NCI-H69 (cell line): Measurements from ENCODE around the gene HTR5A.

Experiments
- DNase-seq: peaks from one replicate; lab custom pipeline; 2025; lab: John Stamatoyannopoulos, UW

HTR5A gene

DNA sequence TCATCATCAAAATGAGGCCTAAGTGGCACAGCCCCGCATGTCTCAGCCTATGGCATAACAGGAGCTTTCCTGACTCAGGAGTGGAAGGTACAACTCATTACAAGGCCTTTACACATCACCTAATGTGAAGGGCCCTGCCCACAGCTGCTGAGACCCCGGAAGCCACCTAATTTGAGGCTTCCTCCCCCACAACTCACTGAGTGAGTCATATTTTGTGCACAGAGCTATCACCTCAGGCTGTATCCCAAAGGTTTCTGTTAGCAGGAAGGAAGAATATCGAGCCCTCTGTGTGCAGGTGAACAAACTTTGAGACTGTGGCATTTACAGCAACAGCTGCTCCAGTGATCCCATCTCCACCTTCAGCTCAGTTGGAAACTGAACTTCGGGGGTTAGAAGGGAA, 20.6 kb downstream of the HTR5A start:
- DNase-seq, result peak; percentile 83

DNA sequence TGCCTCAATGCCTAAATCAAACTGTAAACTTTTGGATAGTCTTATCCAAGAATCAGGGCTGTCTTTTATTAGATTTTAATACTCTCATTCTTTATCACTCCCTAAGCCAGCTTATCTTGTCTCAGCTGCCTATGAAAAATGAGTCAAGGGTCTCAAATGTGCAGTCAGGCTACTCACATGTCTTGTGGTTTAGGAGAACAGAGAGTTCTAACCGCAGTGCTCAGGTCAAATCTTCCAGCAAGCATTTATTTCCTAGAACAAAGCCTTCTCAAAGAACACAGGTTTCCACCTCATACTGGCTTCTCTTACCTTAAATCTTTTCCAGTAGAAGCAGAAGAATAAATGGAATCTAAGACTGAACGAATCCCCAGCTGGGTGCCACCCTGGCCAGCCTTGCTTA, 23.5 kb downstream of the HTR5A start:
- DNase-seq, result no peak

DNA sequence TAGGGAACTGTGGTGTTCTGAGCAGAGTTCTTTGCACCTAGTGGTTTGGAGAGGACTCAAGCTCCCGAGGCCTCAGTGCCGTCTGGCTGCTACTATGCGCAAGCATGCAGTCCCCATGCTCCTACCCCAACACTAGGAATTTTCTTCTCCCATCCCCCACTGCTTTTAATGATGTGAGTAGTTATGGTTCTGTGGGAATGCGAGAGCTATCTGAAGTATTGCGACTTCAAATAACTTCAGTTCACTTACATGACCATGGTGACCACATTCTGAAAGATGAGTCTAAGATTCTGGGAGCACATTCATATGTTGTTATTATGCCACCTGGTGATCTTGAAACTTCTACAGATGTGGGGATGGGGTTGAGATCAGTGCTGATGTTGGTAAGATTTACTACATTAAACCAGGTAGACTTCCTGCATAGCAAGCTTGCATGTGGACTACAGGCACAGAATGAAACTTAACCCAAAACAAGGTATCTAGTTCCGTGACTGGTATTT, 24.6 kb downstream of the HTR5A start:
- DNase-seq, result no peak

DNA sequence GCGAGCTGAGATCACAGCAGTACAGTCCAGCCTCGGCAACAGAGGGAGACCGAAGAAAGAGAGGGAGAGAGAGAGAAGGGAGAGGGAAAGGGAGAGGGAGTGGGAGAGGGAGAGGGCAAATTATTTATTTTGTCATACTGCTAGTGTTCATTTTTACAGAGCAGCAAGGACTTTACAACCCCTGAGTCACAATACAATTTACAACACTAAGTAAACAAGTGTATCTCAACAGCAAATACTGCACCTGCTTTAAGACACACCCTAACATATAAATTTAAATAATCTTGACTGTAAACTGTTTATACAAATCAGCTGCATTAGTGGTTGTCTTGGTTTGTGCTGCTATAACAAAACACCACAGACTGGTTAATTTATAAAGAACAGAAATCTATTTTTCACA, 27.2 kb downstream of the HTR5A start:
- peak; percentile 23 for DNase-seq

DNA sequence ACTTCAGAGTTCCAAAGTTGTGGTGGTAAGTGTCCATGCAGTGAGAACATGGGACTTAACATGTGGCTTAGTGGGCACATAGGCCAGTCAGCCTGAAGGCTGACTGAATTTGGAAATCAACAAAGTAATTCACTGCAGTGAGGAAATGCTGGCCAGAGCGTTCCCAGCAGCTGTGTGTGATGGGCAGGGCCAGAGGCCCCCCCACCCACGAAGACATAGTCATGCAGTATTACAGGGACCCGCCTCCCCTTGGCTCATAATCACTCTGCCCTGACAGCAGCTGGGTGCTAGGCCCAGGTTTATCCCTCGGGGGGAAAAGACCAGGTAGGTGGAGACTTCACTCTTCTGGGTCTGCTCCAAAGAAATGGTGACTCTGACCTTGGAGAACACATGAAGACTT, 33.7 kb downstream of the HTR5A start:
- no peak for DNase-seq

DNA sequence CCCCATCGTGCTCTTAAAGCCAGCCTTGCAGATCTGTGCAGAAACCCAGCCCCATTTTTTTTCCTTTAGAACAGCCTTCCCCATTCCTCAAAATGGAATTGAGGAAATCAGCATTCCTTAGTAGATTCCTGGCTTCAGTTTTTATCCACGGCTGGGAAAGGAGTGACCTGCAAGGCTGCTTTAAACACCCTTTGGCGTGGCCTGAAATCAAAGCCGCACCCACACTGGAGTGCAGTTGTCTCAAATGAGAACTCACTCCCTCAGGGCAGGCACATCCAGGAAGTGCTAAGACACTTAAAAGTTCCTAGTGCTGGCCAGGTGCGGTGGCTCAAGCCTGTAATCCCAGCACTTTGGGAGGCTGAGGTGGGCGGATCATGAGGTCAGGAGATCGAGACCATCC, 34.8 kb downstream of the HTR5A start:
- DNase-seq, result peak; percentile 31

DNA sequence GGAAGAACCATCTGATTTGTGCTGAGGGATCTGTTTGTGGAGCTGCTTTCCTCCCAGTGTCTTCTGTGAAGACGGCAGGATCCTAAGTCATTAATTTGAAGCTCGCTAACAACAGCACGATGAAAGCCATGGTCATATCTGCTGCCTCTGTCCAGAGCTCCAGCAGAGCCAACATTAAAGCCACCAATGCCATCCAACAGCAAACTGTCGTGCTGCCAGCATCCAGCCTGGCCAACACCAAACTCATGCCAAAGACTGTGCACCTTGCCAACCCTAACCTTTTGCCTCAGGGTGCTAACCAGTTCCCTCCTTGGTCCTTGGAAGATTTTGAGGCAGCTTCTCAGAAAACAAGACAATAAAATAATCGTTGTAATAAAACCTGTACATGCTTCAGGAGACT, 36.2 kb downstream of the HTR5A start:
- DNase-seq, result no peak

DNA sequence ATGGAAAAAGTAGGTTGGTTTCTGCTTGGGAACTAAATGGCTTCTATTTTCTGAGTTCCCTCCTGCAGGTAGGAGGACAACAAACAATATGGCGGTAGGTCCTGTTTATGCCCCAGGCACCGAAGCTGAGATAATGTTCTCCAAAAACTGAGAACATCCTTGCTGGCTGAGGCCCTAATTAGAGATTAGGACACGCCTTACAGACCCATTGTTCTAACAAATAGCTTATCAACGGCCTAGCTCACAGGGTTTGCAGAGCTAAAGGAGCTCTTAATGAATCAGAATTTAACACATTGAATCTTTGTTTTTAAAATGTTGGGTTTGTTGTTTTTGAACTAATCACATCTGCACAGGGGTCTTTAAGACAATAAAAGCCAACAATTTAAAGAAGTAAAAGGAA, 37.0 kb downstream of the HTR5A start:
- peak; percentile 26 for DNase-seq

DNA sequence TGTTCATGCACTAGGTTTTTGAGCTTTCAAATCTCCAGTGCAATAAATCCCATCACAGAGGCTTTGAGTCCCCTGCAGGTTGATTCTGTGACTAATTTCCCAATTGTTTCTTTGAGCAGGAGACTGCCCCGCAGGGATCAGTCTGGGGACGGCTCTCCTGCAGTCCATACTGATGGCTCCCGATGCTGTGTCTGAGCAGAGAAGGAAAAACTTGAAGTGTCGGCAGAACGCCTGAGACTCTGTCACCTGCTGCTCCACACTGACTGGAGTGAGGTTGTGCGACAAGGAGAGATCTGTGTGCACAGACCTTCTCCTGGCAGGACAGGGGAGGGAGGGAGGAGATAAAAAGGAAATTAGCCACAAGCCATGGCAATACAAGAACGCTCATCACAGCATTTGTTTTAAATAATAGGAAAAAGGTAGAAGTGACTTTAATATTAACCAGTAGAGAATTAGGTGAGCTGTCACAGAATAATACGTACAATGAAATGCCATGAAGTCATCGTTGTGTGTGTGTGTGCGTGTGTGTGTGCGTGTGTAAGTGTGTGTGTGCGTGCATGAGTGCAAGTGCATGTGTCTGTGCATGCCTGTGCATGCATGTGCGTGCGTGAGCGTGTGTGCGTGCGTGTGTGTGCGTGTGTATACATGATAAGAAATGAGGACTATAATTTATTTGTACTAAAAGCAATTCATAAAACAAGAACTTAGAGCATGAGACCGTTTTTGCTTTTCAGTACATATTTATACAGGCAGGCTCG, 38.2 kb downstream of the HTR5A start:
- DNase-seq, result peak; percentile 38

DNA sequence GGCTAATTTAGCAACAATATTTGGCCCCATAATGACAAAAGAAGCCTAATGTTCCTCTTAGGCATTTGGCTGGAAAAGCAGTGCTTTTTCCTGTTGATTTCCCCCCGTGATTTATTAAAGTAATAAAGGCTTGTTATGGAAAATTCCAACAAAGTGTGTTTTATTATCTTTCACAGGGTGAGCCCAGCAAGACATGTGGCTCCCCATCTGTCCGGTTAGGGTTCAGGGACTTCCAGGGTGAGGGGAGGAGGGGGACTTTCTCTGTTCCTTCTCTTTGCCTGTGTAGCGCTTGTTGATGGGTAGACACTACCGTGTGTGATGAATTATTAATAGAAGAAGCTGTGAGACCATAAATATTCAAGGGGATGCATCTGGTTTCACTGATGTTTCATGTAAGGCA, 39.0 kb downstream of the HTR5A start:
- DNase-seq, result peak; percentile 50

DNA sequence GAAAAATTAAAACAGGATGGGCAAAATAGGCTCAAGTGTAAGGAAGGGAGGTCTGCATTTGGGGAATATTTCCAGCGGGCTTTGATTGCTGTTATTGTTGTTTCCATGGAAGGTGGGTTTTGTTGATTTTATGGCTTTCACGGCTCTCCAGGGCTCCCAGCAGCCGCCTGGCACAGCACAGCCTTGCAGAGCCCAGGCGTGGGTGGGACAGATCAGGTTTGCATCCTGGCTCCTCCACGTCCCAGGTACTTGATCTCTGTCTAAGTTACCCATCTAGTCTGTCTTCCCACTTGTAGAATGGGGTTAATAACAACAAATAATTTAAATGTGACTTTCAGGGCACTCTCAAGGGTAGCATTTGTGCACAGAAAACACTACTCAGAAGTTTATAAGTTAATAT, 45.2 kb downstream of the HTR5A start:
- DNase-seq, result no peak

DNA sequence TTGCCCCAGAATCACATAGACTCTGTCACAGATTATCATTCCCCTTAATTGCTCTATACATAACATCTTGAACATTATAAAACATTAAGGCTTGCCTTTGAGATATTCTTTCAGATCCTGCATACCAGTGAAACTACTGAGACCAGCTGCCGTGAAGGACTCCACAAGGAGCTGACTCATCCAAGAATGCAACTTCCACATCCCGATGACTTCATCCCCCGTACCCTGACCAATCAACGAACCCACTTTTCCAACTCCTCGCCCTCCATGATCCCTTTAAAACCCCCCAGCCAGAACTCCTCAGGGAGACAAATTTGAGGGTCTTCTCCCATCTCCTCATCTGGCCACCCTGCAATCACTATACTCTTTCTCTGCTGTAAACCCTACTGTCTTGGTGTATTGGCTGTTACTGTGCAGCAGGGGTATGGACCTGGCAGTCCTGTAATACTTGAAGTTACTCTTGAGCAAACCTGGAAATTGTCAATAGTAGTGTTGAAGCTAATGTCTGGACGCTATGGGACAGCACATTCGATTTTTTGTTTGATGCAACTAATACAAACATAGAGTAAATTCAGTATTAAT, 49.8 kb downstream of the HTR5A start:
- DNase-seq, result no peak

DNA sequence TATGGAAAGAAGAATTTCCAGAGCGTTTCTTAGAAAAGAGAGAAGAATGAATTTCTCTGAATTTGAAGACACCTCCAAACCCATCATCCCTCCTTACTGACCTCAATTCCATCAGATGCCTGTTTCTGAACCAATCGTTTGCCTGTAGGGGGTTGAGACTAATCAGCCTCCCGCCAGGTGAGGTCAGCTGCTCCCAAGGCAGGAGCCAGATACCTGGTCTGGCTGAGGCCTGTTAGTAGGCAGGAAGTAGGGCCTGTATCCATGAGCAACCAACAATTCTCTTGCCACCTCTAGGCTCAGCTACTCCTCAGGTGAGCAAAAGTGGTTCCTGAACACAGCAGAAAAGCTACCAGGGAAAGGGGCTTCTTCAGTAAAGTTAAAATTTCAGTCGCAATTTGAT, 50.3 kb downstream of the HTR5A start:
- DNase-seq, result no peak

DNA sequence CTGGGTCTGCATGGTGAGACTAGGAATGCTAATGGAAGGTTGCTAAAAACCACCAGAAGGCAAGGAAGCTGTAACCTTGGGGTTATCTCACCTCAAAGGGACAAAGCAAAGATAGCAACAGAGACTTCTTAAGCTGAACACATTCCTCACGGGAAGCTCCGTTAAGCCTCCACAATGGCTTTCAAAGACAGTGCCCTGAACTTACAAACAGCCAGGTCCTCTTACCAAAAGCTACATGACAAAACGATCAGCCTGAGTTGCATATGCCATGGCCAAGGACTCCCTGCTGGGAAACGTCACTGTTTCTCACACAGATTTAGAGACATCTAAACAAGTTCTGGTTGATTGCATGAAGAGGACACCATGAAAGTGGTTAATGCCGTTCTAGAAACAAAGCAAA, 52.7 kb downstream of the HTR5A start:
- no peak for DNase-seq

DNA sequence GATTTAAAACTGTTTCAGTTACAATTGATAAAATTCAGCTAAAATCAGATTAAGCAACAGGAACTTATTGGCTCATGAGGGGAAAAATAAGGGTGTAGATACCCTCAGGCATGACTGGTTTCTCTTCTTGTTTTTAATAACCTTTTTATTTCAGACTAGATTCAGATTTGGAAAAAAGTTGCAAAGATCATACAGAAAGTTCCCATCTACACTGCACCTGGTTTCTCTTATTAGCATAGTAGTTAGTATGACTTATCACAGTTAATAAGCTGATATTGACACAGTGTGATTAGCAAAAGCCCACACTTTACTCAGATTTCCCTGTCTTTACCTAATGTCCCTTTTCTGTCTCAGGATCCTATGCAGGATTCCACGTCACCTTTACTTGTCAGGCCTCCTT, 53.3 kb downstream of the HTR5A start:
- no peak for DNase-seq

DNA sequence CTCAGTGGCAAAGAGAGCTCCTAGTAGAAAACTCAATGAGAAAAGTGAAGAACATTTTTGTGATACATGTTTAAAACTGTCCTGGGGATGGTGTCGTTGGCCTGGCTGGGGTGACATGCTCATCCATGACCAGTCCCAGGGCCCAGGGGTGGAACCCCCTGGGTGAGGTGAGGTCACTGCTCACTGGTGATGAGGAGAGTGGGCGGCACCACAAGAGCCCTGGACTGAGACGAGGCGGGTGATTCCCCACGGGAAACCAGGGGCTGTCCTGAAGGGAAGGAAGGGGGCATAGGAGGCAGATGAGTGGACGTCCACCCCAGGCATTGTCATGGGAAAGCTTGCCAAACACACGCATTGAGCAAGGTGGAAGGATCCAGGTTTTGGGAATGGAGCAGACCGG, 54.6 kb downstream of the HTR5A start:
- no peak for DNase-seq

DNA sequence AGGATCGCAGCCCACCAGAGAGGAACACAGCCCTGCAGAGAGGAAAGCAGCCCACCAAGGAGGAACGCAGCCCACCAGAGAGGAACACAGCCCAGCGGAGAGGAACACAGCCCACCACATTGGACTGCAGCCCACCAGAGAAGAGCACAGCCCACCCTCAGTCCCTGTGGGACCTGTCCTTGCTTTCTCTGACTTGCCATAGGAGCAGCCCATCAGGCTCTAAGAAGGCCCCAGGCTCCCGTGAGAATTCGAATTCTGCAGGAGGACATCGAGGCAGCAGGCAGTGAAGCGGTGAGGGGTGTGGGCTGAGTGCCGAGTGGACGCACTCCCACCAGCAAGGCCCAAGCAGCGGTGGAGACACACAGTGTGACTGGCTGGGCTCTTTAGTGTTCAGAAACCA, 59.1 kb downstream of the HTR5A start:
- no peak for DNase-seq

DNA sequence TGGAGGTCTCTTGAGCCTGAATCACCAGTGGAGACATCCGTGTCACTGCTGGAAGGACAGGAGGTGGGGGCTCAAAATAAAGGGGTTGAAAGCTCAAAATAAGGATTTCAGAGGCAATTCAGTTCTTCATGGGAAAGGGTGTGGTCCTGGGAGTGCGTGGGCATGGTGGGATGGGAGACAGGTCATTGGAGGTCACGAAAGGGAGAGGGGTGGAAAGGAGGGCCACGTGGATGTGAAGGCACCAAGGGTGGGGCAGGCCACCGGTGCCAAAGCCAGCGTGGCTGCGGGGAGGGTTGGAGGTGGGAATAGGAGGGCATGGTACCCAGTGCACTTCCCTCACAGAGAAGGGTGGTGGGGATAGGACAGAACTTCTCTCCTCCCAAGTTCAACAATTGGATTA, 59.7 kb downstream of the HTR5A start:
- no peak for DNase-seq

DNA sequence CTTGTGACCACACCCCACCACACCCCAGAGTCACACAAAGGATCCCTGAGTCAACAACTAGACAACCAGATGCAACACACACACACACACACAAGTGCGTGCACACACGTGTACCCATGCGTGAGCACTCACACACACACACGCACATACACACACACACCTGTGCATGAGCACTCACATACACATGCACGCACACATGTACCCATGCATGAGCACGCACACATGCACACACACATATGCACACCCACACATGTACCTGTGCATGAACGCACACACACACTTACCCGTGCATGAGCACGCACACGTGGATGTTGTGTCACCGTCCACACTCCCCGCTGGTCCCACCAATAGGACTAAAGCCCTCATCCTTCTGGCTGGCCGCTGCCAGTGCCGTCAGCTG, 60.4 kb downstream of the HTR5A start:
- DNase-seq, result no peak

DNA sequence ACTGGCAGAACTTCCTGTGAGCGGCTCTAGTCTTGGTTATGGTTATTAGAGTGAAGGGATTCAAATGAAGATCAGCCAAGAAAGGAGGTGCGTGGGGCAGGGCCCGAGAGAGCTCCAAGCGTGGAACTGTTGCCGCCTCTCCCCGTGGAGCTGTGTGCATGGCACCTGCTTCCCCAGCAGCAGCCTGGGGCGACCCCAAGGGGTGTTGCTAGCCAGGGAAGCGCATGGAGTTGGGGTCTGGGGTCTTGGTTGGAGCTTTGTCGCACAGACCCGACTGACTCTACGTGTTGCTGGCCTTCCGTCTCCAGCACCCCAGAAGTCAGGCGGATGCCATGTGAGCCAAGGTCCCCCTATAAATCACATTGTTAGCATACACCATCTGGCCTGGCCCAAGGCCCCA, 61.0 kb downstream of the HTR5A start:
- no peak for DNase-seq

DNA sequence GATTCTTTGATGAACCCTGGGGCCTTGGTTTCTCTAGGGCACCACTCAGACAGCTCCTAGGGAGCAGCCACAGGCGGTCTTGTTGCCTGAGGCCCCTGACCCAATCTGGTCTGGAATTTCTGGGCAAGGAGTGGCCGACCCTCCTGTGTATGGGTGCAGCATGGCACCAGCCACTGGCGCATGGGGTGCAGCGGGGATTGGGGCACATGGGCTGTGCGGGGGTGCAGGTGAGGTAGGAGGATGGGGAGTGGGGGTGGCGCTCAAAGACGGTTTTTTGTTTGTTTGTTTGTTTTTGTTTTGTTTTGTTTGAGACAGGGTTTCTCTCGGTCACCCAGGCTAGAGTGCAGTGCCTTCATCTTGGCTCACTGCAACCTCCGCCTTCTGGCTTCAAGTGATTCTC, 62.3 kb downstream of the HTR5A start:
- no peak for DNase-seq

DNA sequence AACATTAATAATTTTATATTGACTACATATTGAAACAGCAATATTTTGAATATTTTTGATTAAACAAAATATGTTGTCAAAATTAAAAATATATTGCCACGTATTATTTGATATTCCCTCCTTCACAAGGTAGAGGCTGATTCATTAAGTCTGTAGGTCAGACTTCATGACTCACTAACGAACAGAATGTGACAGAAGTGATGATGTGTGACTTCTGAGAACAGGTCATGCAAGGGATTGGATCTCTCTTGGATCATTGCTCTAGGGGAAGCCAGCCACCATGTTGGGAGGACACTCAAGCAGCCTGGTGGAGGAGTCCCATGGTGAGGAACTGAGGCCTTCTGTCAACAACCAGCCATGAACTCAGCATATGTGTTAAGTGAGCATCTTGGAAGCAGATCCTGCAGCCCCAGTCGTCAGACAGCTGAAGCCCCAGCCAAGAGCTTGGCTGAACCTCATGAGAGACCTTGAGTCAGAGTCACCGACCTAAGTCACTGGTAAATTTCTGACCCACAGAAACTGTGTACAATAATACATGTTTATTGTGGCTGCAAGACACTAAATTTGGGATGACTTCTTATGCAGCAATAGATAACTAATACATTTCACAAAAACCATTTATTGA, 66.6 kb downstream of the HTR5A start:
- no peak for DNase-seq
